GM10847 (cell line): ENCODE results near the gene GSTT2B.
"Not testable (repeated sequence)": the region's sequence is repeated elsewhere in the genome, so short reads cannot be mapped to it uniquely, and the experiment has no call there.

ENCODE experiments used
- POLR2A ChIP-seq: IDR thresholded peaks from 2 replicates; pipeline ENCODE4 v1.6.1; 2011; ENCODE audit not compliant: insufficient read length; ENCODE audit errors: extremely low read depth

GSTT2B gene

GRCh38 chr22:23961084-23961771 lies at the start of gene GSTT2B:
Gene GSTT2B (minus strand): TSS chr22:23961195. CDS start chr22:23961131, 64 bp downstream.
- TF ChIP-seq POLR2A, result not testable (repeated sequence)

GRCh38 chr22:24010018-24010391 lies 49.0 kb upstream of the GSTT2B start:
- no peak for TF ChIP-seq POLR2A

- TF ChIP-seq POLR2A, result no peak
Measured at GRCh38 chr22:24009227-24010017, 48.4 kb upstream of the GSTT2B start.

- no peak for TF ChIP-seq POLR2A
Measured at GRCh38 chr22:24008381-24009226, 47.6 kb upstream of the GSTT2B start.

GRCh38 chr22:24008022-24008283 lies 47.0 kb upstream of the GSTT2B start:
- TF ChIP-seq POLR2A, result no peak

- no peak for TF ChIP-seq POLR2A
Measured at GRCh38 chr22:24007253-24008021, 46.4 kb upstream of the GSTT2B start.

GRCh38 chr22:24006914-24007214 lies 45.9 kb upstream of the GSTT2B start:
- TF ChIP-seq POLR2A, result no peak

GRCh38 chr22:24006207-24006913 lies 45.4 kb upstream of the GSTT2B start:
- TF ChIP-seq POLR2A, result no peak

- TF ChIP-seq POLR2A, result no peak
Measured at GRCh38 chr22:24005201-24005600, 44.2 kb upstream of the GSTT2B start, which contains the start of gene GSTT4. Gene GSTT4 (minus strand): TSS chr22:24005453. CDS start chr22:24005356, 97 bp downstream.

- TF ChIP-seq POLR2A, result no peak
Measured at GRCh38 chr22:24003887-24004286, 42.9 kb upstream of the GSTT2B start.

GRCh38 chr22:24002851-24003250 lies 41.9 kb upstream of the GSTT2B start:
- no peak for TF ChIP-seq POLR2A

- no peak for TF ChIP-seq POLR2A
Measured at GRCh38 chr22:24002272-24002671, 41.3 kb upstream of the GSTT2B start.

GRCh38 chr22:24001314-24001713 lies 40.3 kb upstream of the GSTT2B start:
- no peak for TF ChIP-seq POLR2A

GRCh38 chr22:23997092-23997491 lies 36.1 kb upstream of the GSTT2B start:
- no peak for TF ChIP-seq POLR2A

- no peak for TF ChIP-seq POLR2A
Measured at GRCh38 chr22:23984430-23984829, 23.4 kb upstream of the GSTT2B start.

GRCh38 chr22:23979557-23980240 lies 18.7 kb upstream of the GSTT2B start, which contains the start of gene GSTT2:
Gene GSTT2 (plus strand): TSS chr22:23980134.
- TF ChIP-seq POLR2A, result not testable (repeated sequence)
